SK-N-MC (cell line): ENCODE data around the gene PSG4.
"Not testable (repeated sequence)": the region's sequence is repeated elsewhere in the genome, so short reads cannot be mapped to it uniquely, and the experiment has no call there.

Experiments
- DNase-seq: peaks from one replicate; pipeline ENCODE4 v3.0.0-alpha.2; 2011; ENCODE audit warnings: low read depth, low spot score
- H3K27ac ChIP-seq: fragments of 200-600 bp; sonication (generic); 2 replicates; pipeline ENCODE4 v1.5.1; 2016; ENCODE audit warnings: mixed run types
- H3K36me3 ChIP-seq: fragments of 200-600 bp; sonication (generic); 2 replicates; pipeline ENCODE4 v1.6.1; 2017; ENCODE audit warnings: antibody characterized with exemption, low read length, mixed read lengths; ENCODE audit not compliant: insufficient read depth
- H3K4me3 ChIP-seq: fragments of 200-600 bp; sonication (generic); 2 replicates; pipeline ENCODE4 v1.5.1; 2016
- H3K9ac ChIP-seq: fragments of 200-600 bp; sonication (generic); 2 replicates; pipeline ENCODE4 v1.8.0; 2017; ENCODE audit warnings: mixed run types, mixed read lengths; ENCODE audit not compliant: insufficient read length
- H3K9me3 ChIP-seq: fragments of 200-600 bp; sonication (generic); 2 replicates; pipeline ENCODE4 v1.6.1; 2017; ENCODE audit warnings: low read depth, mild to moderate bottlenecking, antibody characterized with exemption, low read length, moderate library complexity, mixed read lengths
- EZH2 ChIP-seq: fragments of 200-600 bp; sonication (generic); IDR thresholded peaks from one replicate; pipeline ENCODE4 v1.6.1; 2017; ENCODE audit warnings: antibody characterized with exemption
- FOXP2 ChIP-seq: optimal IDR thresholded peaks from 2 replicates; pipeline ENCODE3; 2011; ENCODE audit warnings: mild to moderate bottlenecking, moderate library complexity; ENCODE audit not compliant: insufficient read depth; ENCODE audit errors: extremely low read length, control extremely low read depth
- POLR2AphosphoS5 ChIP-seq: IDR thresholded peaks from 2 replicates; pipeline ENCODE4 v1.6.1; 2012; ENCODE audit warnings: mild to moderate bottlenecking, low read depth, low read length, borderline replicate concordance

PSG4 gene

DNA sequence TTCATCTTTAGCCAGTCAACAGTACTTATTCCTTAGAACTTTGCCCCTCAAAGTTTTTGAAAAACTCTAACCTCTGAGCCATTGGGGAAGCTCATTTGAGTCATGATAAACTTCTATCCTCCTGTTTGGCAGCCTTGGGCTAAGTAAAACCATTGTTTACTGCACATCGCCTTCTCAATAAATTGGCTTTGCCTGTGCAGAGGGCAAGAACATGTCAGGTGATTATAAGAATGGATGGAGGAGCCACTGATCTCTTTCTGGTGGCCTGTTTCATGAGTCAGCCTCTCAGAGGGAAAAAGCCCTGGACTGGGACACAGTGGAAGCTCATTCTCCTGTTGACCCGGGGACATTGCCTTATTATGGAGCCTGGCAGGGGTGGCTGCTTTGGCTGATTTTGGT is 19.4 kb upstream of the PSG4 start:
- Histone ChIP-seq H3K36me3 (no peaks in the 10 kb centered on the region), H3K4me3 (no peak overlapping the region), H3K27ac (no peak overlapping the region), H3K9ac (no peak overlapping the region), H3K9me3 (no peaks in the 10 kb centered on the region)
- no peak for DNase-seq
- TF ChIP-seq POLR2AphosphoS5 (no peak), EZH2 (no peak), FOXP2 (no peak)

DNA sequence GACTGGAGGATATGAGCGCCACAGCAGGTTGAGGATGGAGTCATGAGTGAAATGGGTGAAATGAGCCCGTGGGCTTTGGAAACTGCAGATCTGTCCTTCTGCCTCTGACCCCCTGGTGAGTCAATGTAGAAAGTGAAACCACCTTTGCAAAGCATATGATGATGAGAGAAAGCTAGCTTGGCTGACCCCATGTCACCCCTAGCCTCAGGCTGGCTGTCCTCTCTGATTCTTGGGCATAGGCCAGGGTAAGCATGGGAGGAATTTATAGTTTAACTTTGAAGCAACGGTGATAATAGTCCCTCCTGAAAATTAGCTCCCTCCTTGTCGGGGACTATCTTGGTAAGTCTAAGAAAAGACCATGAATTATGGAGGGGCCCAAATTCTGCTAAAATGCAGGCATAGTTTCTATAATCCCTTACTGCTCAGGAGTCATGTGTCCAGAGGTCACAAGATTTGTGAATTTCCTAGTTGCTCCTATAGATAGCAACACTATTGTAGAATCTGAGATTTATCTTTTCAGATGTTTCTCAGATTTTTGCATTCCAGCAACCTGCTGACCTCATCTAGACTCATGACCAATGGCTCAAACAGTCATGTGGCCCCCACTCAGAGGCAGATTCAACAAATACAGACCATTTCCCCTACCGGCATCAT is 18.9 kb upstream of the PSG4 start:
- not testable (repeated sequence) for H3K9ac ChIP-seq, H3K36me3 ChIP-seq, H3K27ac ChIP-seq

DNA sequence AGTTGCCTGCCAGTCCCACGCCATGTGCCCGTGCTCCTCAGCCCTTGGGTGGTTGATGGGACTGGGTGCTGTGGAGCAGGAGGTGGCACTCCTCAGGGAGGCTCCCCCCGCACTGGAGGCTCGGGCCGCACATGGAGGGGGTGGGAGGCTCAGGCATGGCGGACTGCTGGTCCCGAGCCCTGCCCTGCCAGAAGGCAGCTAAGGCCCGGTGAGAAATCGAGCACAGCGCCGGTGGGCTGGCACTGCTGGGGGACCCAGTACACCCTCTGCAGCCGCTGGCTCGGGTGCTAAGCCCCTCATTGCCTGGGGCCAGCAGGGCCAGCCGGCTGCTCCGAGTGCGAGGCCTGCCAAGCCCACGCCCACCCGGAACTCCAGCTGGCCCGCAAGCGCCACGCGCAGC is 16.5 kb upstream of the PSG4 start:
- DNase-seq, H3K4me3 ChIP-seq, H3K9ac ChIP-seq, H3K27ac ChIP-seq, H3K9me3 ChIP-seq, H3K36me3 ChIP-seq: not testable (repeated sequence)

More for the DNA sequence above, 18.9 kb upstream of the PSG4 start:
- not testable (repeated sequence) for DNase-seq, H3K9me3 ChIP-seq, H3K4me3 ChIP-seq

DNA sequence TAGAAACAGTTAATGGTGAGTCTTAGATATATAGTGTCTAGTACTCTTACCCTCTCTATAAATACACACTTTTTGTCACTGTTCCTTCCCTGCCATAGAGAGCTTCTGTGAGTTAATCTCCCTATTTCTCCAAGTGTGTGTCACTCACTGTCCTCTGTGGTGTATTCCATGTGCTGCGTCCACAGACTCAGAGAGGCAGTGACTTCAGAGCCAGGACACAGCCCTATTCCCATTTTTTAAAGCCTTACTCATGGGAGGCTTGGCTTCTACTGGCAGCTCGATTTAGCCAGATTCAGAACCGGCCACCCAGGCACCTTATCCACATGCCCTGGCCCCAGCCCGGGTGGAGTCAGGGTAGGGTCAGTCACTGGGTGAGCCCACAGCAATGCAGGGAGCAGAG is 13.7 kb upstream of the PSG4 start:
- not testable (repeated sequence) for DNase-seq, H3K4me3 ChIP-seq, H3K27ac ChIP-seq, H3K9ac ChIP-seq, H3K36me3 ChIP-seq, H3K9me3 ChIP-seq

DNA sequence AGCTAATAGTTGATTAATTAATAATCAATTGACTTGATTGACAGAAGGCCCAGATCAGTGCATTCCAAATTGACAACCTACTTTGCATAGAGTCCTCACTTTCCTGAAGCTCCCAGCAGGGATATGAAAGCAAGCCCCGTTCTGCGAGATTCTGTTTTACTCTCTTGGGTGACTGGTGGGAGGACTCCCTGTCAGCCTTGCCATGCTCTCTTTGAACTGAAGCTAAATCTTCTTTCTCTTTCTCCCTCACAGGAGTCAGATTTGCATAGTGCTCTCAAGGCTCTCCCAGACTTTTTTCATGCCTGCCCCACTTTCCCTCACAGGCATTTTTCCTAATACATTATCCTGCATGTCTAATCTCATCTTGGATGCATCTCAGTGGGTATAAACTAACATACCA is 10.4 kb upstream of the PSG4 start:
- H3K9me3 ChIP-seq, H3K27ac ChIP-seq, H3K4me3 ChIP-seq, DNase-seq, H3K9ac ChIP-seq, H3K36me3 ChIP-seq: not testable (repeated sequence)

DNA sequence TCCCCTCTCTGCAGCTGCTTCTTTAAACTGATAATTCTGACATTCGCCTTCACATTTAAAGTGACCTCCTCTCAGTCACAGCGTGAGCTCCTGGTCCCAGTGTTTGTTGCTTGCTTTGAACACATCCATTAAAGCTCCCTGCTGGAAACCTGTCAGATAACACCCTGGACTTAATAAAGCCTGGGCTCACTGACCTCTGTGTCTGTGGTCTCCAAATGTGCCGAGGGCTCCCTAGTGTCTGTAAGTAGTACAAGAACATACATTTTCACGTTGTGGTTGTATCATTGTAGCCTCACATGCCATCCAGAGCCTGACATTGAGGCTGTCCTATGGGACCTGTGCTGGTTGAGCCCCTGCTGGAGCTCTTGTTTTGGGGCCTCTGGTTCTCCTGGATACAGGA is 2.6 kb upstream of the PSG4 start:
- no peak for DNase-seq
- Histone ChIP-seq H3K36me3 (no peaks in the 10 kb centered on the region), H3K4me3 (no peak overlapping the region), H3K9ac (no peak overlapping the region), H3K9me3 (no peaks in the 10 kb centered on the region), H3K27ac (no peak overlapping the region)
- no peak for TF ChIP-seq EZH2
- no peak for TF ChIP-seq FOXP2
- TF ChIP-seq POLR2AphosphoS5: no peak

DNA sequence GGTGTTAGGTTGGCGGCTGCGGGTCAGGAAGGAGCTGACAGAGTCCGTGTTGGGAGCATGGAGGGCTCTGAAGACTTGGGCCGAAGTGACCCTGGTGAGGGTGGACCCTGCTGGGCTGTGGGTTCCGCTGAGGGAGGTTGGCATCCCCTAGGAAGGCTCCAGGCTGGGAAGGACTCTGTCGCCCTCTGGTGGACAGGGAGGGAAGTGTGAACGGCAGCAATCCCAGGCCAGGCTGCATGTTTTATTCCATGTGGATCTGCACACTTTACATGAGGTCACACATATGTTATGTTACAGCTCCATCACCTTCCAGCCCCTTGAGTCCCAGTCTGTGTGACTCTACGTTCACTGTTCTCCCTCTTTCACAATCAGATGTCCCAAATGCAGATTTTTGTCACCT is 1.7 kb upstream of the PSG4 start:
- H3K9ac ChIP-seq, DNase-seq, H3K36me3 ChIP-seq, H3K4me3 ChIP-seq, H3K27ac ChIP-seq, H3K9me3 ChIP-seq: not testable (repeated sequence)

DNA sequence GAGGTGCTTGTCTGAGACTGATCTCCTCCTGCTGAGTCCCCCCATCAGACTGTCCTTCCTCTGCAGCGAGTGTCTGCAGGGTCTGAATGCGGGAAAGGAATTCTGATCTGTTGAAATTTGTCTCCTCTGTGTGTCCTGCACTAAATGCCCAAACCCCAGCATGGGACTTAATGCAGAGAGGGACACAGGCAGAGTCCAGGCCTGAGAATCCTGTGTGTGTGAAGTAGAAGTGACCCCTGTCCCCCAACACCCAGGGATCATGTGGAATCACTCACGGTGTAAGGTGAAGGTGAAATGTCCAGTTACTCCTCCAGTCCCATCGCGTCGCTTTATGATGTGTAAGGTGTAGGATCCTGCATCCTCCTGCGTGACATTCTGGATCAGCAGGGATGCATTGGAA is 1.8 kb downstream of the PSG4 start:
- not testable (repeated sequence) for H3K9me3 ChIP-seq, H3K9ac ChIP-seq, H3K4me3 ChIP-seq, DNase-seq, H3K36me3 ChIP-seq, H3K27ac ChIP-seq

DNA sequence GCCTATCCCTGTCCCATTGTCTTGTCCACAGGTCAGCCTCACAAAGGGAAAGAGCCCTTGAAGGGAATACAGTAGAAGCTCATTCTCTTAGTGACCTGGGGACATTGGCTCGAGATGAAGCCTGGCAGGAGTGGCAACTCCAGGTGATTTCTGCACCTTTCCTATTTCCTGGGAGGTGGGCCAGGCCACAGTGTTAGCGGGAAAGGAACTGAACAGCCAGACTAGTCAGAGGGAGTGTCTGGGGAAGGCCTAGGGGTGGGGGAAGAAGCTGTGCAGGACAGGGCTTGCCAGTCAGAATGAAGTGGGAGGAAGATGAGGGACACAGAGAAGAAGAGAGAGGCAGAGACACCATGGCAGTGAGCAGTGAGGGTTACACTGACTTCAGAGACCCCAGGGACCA is 3.5 kb downstream of the PSG4 start:
- not testable (repeated sequence) for H3K4me3 ChIP-seq, H3K36me3 ChIP-seq, H3K27ac ChIP-seq, DNase-seq, H3K9ac ChIP-seq, H3K9me3 ChIP-seq

DNA sequence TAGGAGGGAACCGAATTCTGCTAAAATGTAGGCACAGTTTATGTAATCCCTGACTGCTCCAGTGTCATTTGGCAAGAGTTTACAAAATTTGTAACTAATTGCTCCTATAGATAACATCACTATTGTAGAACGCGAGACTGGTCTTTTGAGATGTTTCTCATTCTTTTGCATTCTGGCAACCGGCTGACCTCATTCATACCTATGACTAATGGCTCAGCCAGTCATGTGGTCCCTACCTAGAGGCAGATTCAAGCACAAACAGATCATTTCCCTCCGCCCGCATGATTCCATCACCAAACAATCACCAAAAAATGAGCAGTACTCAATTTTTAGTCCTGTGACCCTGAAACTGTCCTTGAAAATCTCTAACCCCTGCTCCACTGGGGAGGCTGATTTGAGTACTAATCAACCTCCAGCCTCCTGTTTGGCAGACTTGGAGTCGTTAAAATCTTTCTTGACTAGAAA is 4.1 kb downstream of the PSG4 start:
- H3K9me3 ChIP-seq, H3K4me3 ChIP-seq, H3K36me3 ChIP-seq, H3K9ac ChIP-seq, DNase-seq, H3K27ac ChIP-seq: not testable (repeated sequence)

DNA sequence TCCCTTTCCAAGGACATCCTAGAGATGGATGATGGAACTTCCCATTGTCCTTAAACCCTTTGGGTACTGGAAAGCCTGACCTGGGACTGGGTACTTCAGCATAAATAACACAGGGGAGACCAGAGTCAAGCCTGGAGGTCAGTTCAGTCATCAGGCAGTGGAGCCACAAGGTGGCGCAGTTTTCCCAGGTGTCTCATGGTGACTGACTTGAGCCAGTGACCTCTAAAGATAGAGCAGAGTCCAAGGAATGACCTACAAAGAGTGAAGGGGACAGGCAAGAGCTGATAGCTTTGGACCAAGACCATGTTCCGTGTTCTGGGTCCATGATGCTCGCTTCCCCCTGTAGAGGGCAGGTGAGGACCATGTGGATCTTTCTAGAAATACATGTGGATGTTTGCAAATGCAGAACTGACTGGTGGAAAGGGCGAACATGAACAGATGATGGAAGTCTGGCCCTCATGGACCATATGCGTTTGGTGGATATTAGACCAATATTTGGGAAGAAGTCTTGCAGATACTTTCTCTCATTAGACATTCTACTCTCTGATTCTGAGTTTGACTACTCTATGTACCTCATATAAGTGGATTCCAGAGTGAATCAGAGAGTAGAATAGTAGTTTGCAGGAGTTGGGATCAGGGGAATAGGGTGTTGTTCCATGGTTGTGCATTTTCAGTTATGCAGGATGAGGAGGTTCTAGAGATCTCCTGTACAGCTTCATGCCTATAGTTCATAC is 6.6 kb downstream of the PSG4 start:
- H3K36me3 ChIP-seq, H3K27ac ChIP-seq, DNase-seq, H3K9me3 ChIP-seq, H3K9ac ChIP-seq, H3K4me3 ChIP-seq: not testable (repeated sequence)

DNA sequence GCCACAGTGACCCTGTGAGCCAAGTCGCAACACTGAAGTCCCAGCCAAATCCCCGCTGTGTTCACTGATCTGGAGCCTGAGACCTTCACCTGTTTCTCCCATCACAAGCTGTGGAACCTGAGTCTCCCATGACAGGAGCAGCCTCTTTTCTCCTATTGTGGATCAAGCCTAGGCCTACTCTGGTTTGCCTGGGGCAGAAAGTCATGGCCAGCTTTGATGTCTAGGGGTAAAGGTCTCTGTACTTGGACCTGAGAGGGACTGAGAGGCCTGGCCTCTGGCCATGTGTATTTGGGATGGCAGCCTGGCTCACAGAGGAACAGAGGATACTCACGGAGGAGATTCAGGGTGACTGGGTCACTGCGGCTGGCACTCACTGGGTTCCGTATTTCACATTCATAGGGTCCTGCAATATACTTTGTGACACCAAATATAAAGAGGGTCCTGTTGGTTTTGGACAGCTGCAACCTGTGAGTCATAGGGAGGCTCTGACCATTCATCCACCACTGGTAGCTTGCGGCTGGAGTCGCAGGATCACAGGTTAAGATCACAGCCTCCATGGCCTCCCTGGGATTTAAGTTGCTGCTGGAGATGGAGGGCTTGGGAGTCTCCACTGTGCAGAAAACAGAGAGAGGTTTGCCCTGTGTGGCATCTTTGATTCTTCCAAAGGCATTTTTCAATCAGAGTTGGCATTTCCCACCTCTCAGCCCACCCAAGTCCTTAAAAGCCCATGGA is 7.6 kb downstream of the PSG4 start:
- not testable (repeated sequence) for H3K9ac ChIP-seq, H3K36me3 ChIP-seq, H3K9me3 ChIP-seq, DNase-seq, H3K4me3 ChIP-seq, H3K27ac ChIP-seq

DNA sequence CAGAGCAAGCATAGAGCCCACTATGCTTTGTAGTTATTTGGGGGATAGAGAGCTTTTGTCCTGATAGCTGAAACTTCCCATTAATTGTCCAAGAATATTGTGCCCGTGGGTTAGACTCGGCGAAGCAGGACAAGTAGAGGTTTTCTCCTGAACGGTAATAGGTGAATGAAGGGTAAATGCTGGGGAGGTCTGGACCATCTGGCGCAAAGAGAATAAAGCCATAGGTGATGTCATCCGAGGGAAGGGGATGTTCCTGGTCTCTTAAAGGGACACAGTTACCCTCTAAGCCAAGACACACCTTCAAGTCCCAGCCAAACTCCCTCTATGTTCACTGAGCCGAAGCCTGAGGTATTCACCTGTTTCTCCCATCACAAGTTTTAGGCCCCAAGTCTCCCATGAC is 11.0 kb downstream of the PSG4 start:
- H3K9ac ChIP-seq, H3K4me3 ChIP-seq, DNase-seq, H3K36me3 ChIP-seq, H3K27ac ChIP-seq, H3K9me3 ChIP-seq: not testable (repeated sequence)
